GM20000 (cell line): ENCODE data around the gene ADAMTSL3.
A peak's percentile ranks its signal among the peaks of the same experiment; 100 is the strongest.

Source experiments
- DNase-seq: peaks from one replicate; pipeline ENCODE4 v3.0.0; 2012; ENCODE audit warnings: low spot score
- TF ChIP-seq, protein P1 (sequence below): IDR thresholded peaks from 2 replicates; pipeline ENCODE4 v1.5.1; 2012; ENCODE audit warnings: mild to moderate bottlenecking, control low read depth; ENCODE audit errors: extremely low read depth, missing control alignments

ADAMTSL3 gene

DNA sequence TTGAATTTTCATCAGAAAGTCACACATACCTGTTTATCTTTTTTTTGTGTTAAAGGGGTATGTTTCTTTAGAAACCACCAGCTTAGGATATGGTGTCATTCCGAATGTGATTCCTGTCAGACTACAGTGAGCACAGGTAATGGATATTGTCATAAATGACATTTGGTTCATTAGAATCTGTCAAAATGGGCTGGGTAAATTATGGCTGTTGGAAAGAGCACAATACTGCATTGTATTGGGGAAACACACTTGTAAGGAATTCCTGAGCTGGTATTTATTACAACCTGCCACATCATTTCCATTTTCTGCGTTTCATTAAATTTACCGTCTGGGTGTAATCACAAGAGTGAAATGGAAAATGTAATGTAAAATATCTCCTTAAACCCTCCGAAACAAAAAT, 78.8 kb downstream of the ADAMTSL3 start:
- no peak for DNase-seq
- TF ChIP-seq, protein P1, sequence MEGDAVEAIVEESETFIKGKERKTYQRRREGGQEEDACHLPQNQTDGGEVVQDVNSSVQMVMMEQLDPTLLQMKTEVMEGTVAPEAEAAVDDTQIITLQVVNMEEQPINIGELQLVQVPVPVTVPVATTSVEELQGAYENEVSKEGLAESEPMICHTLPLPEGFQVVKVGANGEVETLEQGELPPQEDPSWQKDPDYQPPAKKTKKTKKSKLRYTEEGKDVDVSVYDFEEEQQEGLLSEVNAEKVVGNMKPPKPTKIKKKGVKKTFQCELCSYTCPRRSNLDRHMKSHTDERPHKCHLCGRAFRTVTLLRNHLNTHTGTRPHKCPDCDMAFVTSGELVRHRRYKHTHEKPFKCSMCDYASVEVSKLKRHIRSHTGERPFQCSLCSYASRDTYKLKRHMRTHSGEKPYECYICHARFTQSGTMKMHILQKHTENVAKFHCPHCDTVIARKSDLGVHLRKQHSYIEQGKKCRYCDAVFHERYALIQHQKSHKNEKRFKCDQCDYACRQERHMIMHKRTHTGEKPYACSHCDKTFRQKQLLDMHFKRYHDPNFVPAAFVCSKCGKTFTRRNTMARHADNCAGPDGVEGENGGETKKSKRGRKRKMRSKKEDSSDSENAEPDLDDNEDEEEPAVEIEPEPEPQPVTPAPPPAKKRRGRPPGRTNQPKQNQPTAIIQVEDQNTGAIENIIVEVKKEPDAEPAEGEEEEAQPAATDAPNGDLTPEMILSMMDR = no peak

DNA sequence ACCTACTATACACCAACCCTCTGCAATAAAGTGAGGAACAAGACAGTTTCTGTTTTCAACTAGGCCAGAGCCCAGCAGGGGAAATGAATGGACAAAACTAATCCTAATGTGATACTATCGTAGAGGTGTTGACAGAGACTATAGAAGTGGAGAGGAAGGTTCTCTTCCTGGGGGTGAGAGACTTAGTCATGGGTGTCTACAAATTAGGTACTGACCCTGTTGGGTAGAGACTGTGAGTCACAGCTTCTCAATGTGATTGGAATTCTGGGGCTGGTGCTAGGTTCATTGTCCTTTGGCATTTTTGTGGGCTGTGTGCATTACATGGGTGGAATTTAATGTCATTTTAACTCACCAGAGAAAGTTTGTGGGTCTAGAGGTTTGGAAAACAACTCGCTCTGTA, 79.3 kb downstream of the ADAMTSL3 start:
- no peak for DNase-seq

DNA sequence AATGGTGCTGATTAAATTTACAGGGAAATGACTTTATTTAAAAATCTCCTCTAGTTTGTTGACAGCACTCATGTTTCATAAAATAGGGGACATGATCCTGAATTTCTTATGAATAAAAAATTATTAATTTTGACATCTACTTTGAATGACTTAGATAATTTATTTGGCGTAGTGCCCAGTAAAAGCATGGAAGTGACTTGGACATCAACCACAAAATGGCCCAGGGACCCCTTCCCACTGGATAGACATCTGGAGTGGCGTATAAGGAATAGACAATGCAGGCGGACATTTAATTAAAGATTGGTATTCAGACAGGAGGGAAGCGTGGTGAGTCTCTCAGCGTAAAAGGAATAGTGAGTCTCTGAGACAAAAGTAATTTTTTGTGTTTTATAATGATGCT, 79.8 kb downstream of the ADAMTSL3 start:
- no peak for DNase-seq
- TF ChIP-seq, protein P1 = no peak

More for the DNA sequence above, 79.3 kb downstream of the ADAMTSL3 start:
- TF ChIP-seq, protein P1 = no peak

DNA sequence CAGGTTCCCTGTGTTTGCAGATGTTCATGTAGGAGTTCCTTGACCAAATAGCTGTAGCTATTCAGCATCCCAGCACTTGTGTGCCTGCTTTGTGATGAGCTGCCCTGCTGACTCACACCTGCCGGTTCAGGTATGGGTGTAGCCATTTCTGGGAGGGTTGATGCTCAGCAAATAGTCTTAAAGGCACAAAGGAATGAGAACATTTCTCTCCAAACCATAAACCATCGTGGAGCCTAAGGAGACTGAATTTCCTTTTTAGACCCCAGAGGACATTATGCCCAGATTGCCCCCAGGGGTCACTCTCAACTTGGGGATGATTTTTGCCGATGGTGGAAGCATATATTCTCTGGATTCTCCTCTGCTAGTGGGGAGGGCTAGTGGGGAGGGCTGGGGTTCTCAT, 80.6 kb downstream of the ADAMTSL3 start:
- peak; percentile 45 for DNase-seq

DNA sequence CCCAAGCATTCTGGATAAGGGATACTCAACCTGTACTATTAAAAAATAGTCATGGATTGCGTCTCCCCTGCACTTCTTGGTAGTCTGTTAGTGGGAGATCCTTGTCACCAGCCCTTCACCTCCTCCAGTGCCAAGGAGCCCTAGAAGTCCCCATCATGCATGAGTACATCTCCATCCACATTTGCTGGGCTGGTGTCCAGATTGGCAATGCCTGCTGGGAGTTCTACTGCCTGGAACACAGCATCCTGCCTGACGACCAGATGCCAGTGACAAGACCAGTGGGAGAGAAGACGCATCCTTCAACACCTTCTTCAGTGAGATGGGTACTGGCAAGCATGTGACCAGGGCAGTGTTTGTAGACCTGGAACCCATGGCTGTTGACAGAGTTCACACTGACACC, 85.7 kb downstream of the ADAMTSL3 start:
- DNase-seq = no peak
- TF ChIP-seq, protein P1 = no peak

More for the DNA sequence above, 80.6 kb downstream of the ADAMTSL3 start:
- TF ChIP-seq, protein P1 = no peak

DNA sequence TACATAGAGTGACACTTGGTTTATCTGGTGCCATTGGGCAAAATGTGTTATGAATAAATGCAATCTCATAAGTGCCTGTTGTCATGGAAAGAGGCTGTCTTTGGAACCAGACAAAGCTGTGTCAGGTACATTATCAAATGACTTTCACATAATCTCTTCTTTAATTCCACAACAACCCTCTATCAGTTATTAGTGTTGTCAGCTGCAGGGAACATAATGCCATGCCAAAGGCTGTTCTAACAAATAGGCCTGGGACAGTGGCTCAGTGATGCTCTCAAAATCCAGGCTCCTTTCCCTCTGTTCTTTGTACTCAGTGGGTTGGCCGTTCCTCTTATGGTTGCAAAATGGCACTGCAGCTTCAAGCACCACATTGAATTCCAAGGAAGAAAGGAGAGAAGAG, 91.8 kb downstream of the ADAMTSL3 start:
- TF ChIP-seq, protein P1 = no peak
- no peak for DNase-seq

DNA sequence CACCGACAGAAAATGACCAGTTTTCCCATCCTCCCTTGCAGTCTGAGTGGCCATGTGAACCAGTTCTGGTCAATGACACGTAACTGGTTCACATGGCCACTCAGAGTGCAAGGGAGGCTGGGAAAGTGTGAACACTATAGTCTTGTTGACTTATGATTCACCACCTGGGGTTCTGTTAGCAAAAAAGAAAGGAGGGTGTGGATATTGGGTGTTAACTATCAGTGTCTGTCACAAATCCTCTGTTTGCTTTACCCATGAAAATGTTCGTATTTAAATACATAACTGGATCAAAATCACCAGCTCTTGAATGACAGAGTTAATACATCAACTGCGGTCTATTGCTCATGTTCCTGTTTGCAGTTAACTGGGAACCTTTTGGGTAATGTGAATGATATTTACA, 92.3 kb downstream of the ADAMTSL3 start:
- no peak for DNase-seq
- TF ChIP-seq, protein P1 = no peak
